Measurements from ENCODE around the gene TANGO2.

TANGO2 gene, protein sequence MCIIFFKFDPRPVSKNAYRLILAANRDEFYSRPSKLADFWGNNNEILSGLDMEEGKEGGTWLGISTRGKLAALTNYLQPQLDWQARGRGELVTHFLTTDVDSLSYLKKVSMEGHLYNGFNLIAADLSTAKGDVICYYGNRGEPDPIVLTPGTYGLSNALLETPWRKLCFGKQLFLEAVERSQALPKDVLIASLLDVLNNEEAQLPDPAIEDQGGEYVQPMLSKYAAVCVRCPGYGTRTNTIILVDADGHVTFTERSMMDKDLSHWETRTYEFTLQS

DNA sequence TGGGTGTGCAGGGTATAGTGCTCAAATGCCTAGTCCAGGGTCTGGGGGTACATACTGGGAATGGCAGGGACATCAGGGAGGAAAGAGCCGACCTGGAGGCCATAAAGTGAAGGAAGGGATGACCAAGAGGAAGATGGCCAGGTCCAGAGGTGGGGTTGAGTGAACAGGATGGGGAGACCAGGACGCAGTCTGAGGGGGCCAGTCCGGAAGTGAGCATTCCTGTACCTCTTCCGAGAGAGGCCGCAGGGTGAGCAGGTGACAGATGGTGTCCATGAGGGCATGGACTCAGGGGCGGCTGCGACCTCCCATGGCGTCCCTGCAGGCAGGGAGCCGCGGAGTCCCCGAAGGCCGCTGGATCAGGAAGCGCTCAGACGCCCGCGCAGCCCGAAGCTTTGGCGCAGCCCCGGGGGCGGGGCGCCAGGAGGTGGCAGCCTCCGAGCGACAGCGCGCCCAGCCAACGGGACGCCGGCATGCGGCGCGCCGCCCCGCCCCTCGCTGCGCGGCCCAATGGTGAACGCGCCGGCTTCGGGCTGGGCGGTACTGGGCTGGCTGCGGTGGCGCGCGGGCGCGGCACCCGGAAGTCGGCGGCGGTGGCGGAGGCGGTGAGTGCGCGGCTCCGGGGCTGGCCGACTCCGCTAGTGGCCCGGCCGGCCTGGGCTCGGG lies at the start of gene TANGO2:
TANGO2 (plus strand) TSS at position 578 of the 663 bp plus-strand sequence. CDS start 15,689 bp downstream, outside the sequence.
- peak within 1 kb of the TSS; percentile 89 for H3K4me3 ChIP-seq (ENCODE audit: low read length)
- DNase-seq (ENCODE audit: low read depth) = no peak
- TF ChIP-seq, protein P1, sequence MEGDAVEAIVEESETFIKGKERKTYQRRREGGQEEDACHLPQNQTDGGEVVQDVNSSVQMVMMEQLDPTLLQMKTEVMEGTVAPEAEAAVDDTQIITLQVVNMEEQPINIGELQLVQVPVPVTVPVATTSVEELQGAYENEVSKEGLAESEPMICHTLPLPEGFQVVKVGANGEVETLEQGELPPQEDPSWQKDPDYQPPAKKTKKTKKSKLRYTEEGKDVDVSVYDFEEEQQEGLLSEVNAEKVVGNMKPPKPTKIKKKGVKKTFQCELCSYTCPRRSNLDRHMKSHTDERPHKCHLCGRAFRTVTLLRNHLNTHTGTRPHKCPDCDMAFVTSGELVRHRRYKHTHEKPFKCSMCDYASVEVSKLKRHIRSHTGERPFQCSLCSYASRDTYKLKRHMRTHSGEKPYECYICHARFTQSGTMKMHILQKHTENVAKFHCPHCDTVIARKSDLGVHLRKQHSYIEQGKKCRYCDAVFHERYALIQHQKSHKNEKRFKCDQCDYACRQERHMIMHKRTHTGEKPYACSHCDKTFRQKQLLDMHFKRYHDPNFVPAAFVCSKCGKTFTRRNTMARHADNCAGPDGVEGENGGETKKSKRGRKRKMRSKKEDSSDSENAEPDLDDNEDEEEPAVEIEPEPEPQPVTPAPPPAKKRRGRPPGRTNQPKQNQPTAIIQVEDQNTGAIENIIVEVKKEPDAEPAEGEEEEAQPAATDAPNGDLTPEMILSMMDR (conservative IDR thresholded peaks at IDR 0.05; ENCODE audit: low read depth, low read length) = no peak

DNA sequence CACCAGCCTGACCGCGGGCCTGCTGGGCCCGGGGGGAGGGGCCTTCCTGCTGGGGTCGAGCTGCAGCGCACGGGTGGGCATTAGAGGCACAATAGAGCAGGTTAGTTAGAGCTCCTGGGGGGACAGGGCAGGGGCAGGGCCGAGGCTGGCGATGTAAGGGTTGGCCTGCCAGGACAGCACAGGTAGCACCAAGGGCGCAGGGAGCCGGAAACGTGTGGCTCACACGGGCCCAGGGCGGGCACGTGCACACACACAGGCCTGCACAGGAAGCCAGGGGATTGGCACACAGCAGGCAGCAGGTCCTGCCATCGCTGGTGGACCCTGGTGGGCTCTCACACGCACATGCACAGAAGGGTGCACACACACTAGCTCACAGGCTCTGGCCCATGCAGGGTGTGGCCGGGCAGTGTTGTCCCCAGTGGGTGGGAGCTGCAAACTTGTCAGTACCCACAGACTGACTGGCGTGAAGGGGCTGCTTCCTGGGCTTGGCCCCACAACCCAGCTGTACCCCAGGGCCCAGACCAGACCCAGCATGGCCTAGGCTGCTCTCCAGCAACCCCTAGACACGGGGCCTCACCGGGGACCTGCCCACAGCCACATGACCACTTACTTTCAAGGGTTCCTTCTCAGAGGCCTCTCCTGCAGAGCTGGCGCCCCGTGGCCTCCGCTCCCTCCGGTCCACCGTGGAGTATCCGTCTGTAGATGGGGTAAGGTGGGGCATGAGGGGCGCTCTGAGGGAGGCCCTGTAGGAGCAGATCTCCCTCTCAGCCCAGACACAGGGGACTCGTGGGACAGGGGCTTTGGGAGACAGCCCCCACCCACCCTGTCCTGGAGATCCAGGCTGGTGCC lies 49.4 kb upstream of the TANGO2 start:
- H3K4me3 ChIP-seq (ENCODE audit: low read length) = no peak overlapping the region
- no peak for DNase-seq (ENCODE audit: low read depth)
- TF ChIP-seq, protein P1 (conservative IDR thresholded peaks at IDR 0.05; ENCODE audit: low read depth, low read length) = no peak

DNA sequence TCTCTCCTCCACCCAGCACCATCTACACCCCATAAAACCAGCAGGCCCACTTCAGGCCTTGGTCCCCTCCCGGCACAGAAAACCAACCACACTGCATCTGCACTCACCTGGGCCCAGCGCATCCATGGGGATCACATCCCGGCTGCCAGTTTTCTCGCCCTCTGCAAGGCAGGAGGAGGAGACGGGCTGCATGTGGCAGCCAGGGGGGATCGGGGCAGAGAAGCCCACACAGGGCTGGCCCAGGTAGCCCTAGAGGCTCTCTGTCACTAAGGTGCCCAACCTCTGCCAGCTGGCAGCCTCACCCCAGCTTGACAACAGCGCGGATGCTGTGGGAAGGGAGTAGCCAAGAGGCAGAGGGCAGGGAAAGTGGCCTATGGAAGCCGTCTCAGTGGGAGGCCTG lies 48.7 kb upstream of the TANGO2 start:
- TF ChIP-seq, protein P1 (conservative IDR thresholded peaks at IDR 0.05; ENCODE audit: low read depth, low read length) = no peak
- no peak overlapping the region for H3K4me3 ChIP-seq (ENCODE audit: low read length)
- DNase-seq (ENCODE audit: low read depth) = no peak

DNA sequence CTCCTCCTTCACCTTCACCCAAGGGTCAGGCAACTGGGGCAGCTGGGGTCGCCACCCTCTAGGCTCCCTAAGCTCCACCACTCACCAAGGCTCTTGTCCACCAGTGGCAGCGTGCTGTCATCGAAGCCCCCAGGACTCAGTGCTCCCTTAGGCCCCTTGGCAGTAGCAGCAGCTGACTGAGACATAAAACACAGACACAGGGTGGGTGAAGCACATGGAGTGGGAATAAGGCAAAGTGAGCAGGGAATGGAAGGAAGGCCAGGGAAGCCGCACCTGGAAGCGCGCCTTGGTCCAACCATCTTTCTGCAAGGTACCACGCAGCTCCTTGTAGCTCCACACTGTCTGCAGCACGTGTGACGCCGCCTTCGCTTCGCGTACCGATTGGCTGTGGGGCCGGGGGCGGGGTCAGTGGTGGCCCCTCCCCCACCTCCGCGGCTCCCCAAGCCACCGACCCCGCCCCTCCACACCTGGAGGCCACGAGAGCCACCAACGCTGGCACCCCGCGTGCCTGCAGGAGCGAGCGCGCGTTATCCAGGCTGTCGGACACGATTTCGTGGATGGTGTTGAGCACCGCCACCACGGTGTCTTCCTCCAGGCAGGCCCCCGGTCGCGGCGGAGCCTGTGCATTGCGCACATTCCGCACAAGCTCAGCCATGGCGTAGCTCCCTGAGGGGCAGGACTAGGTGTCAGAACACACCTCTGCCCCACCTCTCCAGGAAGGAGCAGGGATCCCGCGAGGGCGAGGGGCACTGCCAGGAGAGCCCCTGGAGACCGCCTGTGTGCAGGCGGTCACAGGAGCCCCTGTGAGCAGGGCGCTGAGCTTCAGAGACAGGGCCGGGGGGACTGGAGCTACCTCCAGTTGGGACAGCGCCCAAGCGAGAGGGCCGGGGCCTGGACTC lies 48.0 kb upstream of the TANGO2 start:
- TF ChIP-seq, protein P1 (conservative IDR thresholded peaks at IDR 0.05; ENCODE audit: low read depth, low read length) = no peak
- no peak for DNase-seq (ENCODE audit: low read depth)
- H3K4me3 ChIP-seq (ENCODE audit: low read length) = no peak overlapping the region

DNA sequence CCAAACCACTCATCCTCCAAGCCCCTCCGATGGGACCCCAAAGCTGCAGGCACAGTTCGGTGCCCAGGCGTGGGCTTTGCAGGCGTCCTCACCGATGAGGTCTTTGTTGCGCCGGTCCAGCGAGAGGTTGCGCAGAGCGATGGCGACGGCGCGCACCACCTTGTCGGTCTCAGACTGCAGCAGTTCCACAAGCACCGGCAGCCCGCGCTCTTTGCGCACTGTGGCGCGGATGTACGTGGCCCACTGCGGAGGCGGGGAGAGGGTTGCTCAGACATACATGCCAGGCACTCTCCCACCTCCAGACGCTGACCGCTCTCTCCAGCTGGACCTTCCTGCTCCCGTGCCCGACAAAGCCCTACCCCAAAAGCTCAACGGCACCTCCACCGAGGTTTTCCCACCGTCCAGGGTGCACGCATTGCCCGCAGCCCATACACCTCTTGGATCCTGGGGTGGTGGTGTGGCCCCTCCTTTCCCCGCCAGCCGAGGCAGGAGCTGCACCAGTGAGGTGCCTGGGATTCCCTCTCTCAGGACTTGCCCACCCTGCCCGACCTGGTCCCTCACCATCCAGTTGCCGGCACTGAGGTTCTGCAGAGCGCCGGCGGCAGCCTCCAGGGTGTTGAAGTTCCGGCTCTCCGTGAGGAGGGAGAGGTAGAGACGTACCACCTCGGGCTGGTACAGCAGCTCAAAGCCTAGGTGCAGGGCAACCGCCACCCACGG lies 47.2 kb upstream of the TANGO2 start:
- H3K4me3 ChIP-seq (ENCODE audit: low read length) = no peak overlapping the region
- no peak for DNase-seq (ENCODE audit: low read depth)
- TF ChIP-seq, protein P1 (conservative IDR thresholded peaks at IDR 0.05; ENCODE audit: low read depth, low read length) = no peak

Measured in retinal pigment epithelial cell (primary cell).